NCI-H2196 (cell line): Measurements from ENCODE around the gene POLR3G.
A peak's percentile ranks its signal among the peaks of the same experiment; 100 is the strongest.

ENCODE experiments used
- DNase-seq: peaks from one replicate; lab custom pipeline; 2025; ENCODE audit not compliant: unreplicated experiment; lab: John Stamatoyannopoulos, UW

Gene POLR3G

DNA sequence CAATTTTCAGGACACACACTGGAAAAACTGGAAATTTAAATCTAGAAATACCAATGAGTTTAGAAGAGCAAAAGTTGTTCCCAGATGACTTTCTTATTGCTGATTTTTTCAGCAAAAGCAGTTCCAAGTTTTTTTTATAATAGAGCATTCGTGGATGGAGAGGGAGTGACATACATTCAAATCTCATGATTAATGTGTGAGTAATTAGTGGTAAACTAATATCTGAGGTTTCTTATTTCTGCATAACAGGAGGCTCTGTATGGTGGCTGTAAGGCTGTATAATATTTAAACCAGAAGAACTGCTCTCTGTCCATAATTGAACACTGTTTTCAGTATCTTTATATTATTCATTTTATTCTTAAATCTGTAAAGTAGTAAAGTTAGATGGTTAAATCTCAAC lies 28.9 kb downstream of the POLR3G start:
- DNase-seq: no peak

DNA sequence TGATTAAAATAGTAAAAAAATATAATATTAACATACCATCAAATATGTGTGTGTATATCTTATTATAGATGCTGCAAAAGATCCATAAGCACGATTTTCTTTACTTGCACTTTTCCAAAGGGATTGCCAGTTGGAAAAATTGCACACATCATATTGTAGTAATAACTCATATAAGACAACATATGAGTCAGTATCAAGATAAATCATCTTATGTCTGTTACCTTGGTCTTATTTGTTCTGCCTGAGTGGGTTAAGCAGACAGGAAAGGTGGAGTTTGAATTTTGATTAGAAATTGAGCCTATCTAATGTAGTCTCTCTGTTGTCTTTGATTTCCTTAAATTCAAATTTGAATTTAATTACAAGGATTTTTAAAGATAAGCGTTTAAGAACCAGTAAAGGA lies 30.1 kb downstream of the POLR3G start:
- DNase-seq: no peak

DNA sequence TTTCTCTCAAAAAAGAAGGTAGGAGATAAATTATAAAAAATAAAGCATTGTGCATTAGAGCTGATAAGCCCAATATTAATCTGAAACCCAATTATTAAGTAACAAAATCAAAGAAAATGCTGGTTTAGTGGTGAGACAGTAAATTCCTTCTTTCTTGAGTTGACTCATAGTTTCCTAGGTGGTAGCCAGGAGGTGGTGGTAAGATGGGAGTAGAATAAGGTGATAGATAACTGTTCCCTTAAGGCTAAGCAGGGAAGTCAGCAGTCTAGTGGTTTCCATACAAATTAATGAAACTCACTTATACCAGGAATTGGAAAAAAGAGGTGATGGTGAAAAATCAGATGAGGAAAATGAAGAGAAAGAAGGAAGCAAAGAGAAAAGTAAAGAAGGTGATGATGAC lies 31.6 kb downstream of the POLR3G start:
- DNase-seq: no peak

DNA sequence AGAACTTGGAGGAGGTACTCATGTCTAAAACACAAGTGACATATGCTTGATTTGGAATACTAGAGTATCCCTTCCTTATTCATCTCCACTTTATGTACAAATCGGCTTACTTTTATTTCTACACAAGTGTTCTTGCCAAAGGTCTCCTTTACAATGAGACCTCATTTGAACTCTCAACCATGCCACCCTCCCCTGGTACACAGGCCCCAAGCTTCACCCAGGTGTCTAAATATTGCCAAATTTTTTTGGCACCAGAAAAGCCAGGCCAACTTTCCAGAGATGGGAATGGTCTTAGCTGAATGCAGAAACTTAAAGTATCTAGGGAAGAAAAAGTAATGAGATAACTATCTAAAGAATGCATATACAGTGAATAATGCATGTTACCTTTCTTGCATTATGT lies 35.8 kb downstream of the POLR3G start:
- no peak for DNase-seq

DNA sequence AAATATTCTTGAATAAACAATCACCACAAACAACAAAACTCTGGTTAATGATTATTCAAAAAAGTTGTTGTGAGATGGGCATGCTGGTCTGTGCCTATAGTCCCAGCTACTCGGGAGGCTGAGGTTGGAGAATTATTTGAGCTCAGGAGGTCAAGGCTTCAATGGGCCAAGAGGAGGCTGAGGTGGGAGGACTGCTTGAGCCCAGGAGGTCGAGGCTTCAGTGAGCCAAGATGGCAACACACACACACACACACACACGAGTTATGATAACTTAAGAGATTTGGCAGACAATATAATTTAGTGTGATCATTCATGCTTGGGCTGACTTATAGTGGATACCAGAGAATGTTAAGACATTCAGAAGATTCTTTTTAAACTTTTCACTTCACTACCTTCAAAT lies 39.9 kb downstream of the POLR3G start:
- DNase-seq: no peak

DNA sequence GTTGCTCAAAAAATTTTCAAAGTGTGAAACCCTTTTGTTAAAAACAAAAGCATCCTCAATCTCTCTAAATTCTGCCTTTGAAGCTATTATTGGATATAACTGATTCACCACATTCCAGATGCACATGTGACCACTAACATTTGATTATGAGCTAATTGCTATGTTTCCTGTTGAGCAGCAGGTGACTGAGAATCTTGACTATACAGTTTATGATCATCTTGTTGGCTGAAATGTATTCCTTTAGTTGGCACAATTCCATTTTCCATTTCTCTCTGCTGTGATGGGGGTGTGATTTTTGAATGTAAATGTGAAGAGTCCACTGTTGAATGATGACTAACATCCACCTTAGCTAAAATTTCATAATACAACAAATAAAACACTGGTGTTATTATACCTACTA lies 44.0 kb downstream of the POLR3G start:
- peak; percentile 19 for DNase-seq

DNA sequence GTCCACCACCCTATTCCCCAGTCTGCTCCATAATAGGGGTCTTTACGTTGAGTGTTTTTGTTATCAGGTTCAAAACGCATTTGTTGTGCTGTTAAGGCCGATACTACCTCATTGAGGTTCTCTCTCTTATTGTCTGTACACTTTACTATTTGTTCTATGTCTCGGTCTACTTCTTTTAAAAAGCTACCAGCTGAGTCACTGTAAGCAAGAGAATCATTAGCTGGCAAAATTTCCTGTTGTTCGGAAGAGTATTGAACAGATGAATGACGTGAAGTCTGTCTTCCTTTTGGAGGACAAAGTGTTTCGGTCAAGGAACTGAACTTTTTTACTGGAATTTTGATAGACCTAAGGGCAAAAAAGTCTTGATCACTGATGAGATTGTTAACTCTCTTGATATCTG lies 44.4 kb downstream of the POLR3G start:
- peak; percentile 9 for DNase-seq

DNA sequence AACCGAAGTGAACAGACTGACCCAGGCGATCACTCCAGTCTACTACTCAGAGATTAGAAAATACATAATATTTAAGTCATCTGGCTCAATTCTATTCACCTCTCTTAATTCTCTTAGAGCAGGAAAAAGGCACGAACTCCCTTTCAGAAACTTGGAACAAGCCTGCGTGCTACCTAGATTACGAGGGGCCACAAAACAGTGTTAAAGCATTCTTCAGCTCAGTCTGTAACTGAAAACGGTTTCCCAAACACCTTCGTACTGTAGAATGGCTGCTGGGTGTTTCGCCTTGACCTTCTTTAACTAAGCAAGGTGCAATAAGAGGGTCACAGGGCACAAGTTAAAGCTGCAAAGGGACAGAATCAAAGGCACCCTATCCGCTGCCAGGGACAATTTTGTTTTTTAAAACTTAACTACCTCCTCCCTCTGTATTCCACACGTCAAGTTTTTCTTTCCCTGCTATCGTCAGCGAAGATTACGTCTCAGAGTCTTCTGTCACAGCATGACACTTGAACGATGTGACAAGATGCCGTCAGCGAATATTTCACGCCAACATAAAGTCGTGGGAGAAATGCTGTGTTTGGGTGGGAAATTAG lies 54.0 kb downstream of the POLR3G start:
- DNase-seq: no peak

DNA sequence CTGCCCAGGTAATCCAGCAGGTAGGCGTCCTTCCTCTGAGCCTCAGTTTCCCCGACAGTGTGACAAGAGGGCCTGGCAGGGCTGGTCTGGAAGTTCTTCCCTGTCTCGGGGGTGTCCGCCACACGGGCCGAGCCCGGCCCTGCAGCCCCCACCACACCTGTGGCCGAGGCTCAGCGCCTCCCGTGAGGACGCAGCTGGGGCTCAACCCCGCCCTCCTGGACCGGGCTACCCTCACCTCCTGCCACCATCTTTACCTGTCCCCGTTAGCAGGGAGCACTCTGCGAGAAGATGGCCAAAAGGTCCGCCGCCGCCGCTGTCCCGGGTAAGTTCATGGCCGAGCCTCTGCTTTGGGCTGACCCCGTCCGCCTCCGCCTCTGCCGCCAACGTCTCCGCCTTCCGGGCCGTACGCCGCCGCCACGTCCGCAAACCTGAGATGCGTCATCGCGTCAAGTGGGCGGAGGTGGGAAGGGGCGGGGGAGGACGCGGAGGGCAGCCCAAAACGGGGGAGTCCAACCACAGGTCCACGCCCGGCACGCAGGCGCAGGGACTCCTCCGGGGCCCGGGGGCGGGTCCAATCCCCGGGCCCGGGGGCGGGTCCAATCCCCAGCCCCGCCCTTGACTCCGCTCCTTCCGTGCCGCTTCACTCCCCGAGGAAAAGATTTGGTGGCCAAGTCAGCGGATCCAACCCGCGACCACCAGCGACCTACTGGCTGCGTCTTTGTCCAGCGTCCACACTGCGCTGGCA lies 54.7 kb downstream of the POLR3G start, which contains the start of gene LYSMD3:
Gene LYSMD3 (minus strand): TSS at position 391 of the 745 bp plus-strand sequence. CDS start 4,295 bp downstream, outside the sequence.
- DNase-seq: peak; percentile 84

DNA sequence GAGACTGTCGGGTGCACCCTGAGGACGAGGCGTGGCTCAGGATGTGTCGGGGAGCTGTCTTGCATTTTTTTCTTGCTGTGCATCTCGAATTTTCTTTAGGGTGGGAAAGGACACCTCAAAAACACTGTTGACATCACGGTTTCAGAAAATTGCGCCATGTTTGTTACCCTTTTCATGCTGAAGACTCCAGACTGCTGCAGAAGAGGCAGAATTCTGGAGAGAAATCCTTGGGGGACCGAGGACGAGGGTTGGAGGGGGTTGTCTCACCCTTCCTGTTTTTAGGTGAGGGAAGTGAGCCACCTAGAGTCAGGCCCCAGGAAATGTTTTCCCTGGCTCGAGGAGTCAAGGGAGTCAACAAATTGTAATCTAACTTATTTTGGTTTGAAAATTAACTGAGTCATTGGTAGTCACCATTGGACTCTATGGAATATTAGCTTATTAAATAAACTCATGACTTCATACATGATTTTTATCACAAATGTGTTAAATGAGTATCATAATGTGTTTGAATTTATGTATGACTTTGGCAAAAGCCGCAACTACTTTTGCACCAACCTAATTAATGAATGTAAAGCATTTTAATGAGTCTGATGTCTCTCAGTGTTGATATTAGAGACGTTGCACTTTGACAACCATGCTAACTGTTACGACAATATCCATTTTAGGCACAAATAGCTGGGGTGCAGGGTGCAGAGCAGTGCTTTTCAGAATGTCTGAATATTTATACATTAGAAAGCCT lies 55.4 kb downstream of the POLR3G start:
- peak; percentile 41 for DNase-seq

DNA sequence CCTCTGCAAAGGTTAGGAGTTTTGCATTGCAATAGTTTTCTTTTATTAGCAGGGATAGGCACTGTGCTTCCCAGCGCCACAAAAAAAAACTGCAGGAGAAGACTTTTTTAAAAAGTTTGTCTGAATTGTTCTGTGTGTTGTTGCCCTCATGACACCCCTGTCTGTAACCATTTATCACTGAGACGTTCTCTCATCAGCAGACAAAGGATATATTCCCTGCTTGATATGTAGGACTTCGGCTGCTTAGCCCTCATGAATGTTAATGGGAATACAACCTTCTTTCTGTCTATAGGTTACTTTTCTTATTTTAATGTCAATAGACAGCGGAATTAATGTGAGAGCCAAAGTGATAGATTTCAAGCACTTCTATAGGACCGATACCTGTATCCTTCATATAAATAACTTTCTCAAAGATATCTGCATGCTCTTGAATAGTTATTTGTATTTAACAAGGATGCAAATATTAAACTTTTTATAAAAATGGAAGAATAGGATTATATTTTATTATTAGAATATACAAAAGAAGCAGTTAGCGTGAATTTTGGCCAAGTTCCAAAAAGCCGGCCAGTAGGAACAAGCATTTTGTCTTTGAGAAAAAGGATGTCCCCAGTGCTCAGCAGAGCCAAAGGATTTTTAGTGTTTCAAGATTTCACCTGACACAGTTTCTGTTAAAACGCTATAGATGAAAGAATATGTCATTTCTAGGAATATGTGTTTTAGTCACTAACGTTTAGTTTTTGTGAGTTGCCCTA lies 56.2 kb downstream of the POLR3G start:
- DNase-seq: peak; percentile 3

DNA sequence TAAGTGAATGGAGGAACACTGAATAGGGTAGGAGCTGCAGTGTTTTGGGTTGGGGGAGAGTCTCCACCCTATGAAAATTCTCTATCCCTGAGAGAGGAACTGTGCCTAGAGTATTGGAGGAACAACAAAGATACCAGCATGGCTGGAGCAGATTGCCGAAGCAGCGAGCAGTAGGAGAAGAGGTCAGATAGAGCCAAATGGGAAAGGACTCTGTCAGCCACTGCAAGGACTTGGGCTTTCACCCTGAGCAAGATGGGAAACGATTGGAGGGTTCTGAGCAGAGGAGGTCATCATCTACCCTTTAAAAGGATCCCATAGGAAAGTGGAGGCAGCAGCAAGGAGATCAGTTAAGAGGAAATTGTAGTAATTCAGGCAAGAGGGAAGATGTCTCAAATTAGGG lies 59.1 kb downstream of the POLR3G start:
- no peak for DNase-seq

DNA sequence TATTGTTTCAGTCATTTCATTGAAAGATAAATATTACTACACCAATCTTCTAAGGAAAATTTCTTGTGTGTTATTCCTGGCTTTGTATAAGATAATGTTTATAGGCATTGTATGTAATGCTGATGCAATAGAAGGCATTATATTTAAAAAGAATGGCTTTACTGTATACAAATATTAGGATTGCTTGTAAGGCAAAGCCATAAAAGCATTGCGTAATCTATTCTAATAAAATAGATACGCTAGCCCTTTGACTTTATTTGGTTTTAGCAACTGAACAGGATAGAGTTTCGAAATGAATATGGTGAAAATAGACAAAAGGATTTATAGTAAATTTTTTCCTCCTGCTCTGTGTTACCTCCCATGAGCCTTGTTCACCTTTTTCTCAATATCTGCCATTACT lies 60.3 kb downstream of the POLR3G start:
- DNase-seq: no peak

DNA sequence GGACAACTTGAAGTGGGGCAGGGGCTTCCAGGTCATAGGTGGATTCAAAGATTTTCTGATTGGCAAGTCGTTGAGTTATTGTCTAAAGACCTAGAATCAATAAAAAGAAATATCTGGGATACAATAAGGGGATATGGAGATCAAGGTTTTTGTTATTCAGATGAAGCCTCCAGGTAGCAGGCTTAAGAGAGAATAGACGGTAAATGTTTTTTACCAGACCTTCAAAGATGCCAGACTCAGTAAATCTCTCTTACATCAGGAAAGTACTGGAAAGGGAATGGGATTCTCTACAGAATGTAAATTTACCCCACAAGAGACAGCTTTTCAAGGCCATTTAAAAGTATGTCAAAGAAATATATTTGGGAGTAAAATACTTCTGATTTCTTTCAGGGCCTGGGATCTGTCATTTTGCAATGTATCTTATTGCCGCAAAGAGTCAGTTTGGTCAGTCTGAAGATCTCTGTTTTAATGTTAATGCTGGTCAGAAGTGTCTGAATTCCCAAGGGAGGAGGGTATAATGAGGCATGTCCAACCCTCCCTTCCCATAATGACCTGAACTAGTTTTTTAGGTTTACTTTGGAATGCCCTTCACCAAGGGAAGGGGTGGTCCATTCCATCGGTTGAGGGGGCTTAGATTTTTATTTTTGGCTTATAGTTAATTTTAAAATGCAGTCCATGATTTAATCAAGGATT lies 68.3 kb downstream of the POLR3G start:
- DNase-seq: no peak

DNA sequence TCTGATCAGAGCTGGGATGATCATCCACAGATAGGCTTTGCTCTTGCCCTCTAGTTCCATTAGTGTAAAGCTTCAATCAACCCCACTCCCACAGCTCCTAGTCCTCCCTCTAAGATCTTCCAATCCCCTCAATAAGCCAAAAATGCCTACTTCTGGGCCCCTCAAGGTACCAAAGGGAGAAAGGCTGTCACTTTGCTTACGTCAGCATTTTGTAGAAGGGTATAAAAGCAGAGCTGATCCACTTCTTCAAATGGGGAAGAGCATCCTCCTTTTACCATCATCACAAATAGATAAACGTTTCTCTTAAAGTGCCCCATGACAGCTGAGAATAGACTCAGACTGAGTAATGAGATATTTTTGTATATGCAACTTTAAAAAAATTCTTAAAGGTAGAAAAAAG lies 70.8 kb downstream of the POLR3G start:
- DNase-seq: no peak

DNA sequence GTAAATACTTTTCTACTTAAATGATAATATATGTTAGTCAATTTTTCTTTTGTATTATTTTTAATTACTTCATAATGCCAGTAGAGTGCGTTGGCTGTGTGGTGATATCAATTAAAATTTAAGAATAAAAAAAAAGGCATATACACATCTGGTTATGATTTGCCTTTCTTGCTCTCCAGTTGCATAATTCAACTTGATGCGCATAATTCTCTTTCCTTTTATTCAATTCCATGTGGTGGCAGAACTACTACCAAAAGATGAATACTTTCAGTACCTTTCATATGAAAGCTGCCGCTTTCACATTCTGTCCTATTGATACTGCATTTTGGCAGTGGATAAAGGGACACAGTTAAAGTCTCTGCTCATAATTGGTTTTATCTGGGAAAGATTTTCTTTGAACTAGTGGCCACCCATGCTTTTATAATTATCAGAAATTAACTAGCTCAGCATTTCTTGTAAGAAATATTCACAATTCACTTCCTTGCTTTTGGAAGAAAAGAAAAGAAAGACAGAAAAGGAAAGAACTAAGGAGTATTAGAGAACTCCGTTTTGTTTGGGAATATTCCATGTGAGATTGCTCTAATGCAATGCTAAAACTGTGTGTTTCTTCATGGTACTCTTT lies 71.7 kb downstream of the POLR3G start:
- DNase-seq: no peak

DNA sequence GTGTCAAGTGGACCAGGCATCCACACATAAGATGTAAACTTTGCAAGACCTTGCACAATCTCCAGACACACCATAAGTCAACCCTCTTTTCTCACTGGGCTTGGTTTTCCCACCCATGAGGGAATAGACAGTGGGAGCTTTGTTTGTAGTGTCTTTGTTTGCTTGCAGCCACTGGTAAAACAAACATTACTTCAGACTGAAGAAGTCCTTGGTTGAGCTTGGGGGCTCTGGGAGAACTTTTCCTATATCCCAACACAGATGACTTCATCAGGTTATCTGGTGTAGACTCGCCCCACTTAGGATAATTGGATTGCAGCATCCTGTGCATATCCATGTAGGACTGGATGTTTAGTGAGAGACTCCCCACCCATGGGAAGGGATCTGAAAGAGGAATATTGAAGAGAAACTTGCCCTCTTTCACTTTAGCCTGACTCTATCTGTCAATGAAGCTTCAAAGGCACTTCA lies 72.4 kb downstream of the POLR3G start:
- DNase-seq: no peak

DNA sequence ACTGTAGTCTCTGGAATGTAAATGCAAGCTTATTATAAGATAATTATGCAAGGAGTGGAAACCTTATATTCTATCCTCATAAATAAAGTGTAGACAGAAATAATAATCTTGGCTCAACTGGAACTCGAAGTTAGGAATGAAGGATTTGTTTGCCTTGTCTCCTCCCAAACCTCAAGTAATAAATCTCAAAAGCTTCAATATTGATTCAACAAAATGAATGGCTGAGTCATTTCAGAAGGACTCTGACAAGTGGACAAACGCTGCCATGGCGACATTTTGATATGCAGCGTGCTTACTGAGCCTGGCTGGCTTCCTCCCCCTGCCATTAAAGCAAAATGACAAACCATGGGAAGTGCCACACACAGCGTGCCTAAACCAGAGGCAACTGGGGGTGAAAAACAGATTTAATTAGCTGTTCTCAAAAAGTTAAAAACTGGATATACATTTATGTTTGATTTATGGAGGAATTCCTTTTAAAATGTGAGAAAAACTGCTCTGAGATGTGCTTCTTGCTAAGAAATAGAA lies 73.5 kb downstream of the POLR3G start:
- DNase-seq: peak; percentile 65

DNA sequence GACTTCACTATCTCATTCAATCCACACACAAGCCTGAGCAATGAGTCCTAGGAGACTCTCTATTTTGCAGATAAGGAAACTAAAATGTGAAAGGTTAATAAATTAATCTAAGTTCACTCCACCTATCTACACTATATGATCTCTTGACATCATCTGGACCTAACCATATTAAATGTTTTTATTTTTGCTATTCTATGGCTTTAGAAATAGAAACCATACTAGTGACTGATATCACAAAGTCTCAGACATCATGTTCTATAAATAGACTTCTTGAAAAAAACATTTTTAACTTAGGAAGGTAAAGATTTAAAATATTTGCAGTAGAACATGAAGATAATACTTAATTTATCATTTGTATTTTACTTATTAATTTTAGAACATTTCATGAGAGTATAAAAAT lies 74.6 kb downstream of the POLR3G start:
- DNase-seq: no peak

DNA sequence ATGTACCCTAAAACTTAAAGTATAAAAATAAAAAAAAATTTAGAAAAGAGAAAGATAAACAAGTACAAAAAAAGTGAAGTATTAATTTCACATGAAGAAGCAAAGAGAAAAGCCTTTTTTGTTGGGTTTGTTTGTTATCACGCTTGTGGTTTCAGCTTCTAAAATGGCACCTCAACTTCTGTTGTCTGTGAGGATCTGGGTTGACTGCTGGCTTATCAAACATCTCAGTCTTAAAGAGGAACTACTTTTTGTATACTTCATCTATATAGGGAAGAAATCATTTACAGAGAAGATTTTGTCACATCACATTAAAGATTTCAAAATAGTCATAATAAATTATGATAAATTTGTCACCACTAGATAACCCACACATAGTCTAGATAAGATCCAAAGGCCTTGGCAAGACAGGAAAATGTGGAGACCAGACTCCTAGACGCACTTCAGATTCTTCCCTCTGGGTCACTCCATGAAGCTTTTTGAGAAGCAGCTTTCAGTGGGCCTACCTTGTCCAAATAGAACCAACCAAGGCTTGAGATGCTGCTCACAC lies 75.1 kb downstream of the POLR3G start:
- DNase-seq: no peak
